ENCODE data around the gene C10orf120. TPM values are rescaled to one million over a fixed set of nuclear protein-coding genes. Genes with fewer than 3 reads are reported as not detected.

The C10orf120 gene
- total and polyA plus RNA-seq, 7 experiments from 2014 or later = not detected

- peaks cover 0 to 5% (median 0%) of the 10 kb centered on the region in 11 donors for H3K9me3 Mint-ChIP-seq
- peaks cover 0 to 28% (median 20%) of the 10 kb centered on the region in 5 donors for H3K27me3 Mint-ChIP-seq
- H3K4me3 Mint-ChIP-seq = no peak overlapping the region
- intact Hi-C loops (cut with micrococcal nuclease) = no loop called here
- Histone ChIP-seq H3K27ac (ENCODE audit: low read depth, low read length) (no peak overlapping the region), H3K9me3 (ENCODE audit: control insufficient read depth in 2 of 3, low read length in 3 of 3) (no peaks in the 10 kb centered on the region), H3K4me3 (ENCODE audit: low read length) (no peak overlapping the region), H3K36me3 (ENCODE audit: control insufficient read depth in 2 of 3, insufficient read depth in 3 of 3, low read length in 3 of 3) (no peaks in the 10 kb centered on the region), H3K27me3 (ENCODE audit: control insufficient read depth in 2 of 2, insufficient read depth in 2 of 2, low read length in 2 of 2) (no peaks in the 10 kb centered on the region), H3K4me1 (ENCODE audit: control insufficient read depth in 2 of 2, insufficient read depth in 2 of 2, low read length in 2 of 2) (no peaks in the 10 kb centered on the region)
- ChIA-PET CTCF (no interaction called here), POLR2A (no interaction called here)
- DNase-seq (no peak), ATAC-seq (no peak)
- peaks cover 0 to 2% (median 0%) of the 10 kb centered on the region in 7 donors for H3K4me1 Mint-ChIP-seq
- H3K36me3 Mint-ChIP-seq = no peaks in the 10 kb centered on the region
- H3K27ac Mint-ChIP-seq = no peak overlapping the region
These were observed 3.0 kb downstream of the C10orf120 start for GRCh38 chr10:122696687-122697086.

GRCh38 chr10:122692744-122693143 is 6.9 kb downstream of the C10orf120 start:
- H3K27ac Mint-ChIP-seq = no peak overlapping the region
- CTCF ChIA-PET = no interaction called here
- Histone ChIP-seq H3K36me3 (ENCODE audit: control insufficient read depth in 2 of 3, insufficient read depth in 3 of 3, low read length in 3 of 3) (no peaks in the 10 kb centered on the region), H3K4me1 (ENCODE audit: control insufficient read depth in 2 of 2, insufficient read depth in 2 of 2, low read length in 2 of 2) (no peaks in the 10 kb centered on the region), H3K27me3 (ENCODE audit: control insufficient read depth in 2 of 2, insufficient read depth in 2 of 2, low read length in 2 of 2) (peaks cover 0 to 3% of the 10 kb centered on the region in 2 donors), H3K9me3 (ENCODE audit: control insufficient read depth in 2 of 3, low read length in 3 of 3) (no peaks in the 10 kb centered on the region), H3K4me3 (ENCODE audit: low read length) (no peak overlapping the region), H3K27ac (ENCODE audit: low read depth, low read length) (no peak overlapping the region)
- H3K36me3 Mint-ChIP-seq = no peaks in the 10 kb centered on the region
- peaks cover 0 to 43% (median 29%) of the 10 kb centered on the region in 5 donors for H3K27me3 Mint-ChIP-seq
- DNase-seq = no peak
- H3K4me3 Mint-ChIP-seq = no peak overlapping the region
- intact Hi-C loops (cut with micrococcal nuclease) = no loop called here
- H3K4me1 Mint-ChIP-seq = peaks cover 0 to 2% (median 0%) of the 10 kb centered on the region in 7 donors
- H3K9me3 Mint-ChIP-seq = peaks cover 0 to 5% (median 0%) of the 10 kb centered on the region in 11 donors
- no peak for ATAC-seq
- POLR2A ChIA-PET = no interaction called here

- ChIA-PET CTCF (interaction anchor here (1.2 kb wide), 1 partner anchor 390 kb away, joined by 5 read pairs; no protein-coding TSS in a partner anchor), POLR2A (no interaction called here)
- peaks cover 0 to 3% of the 10 kb centered on the region in 2 donors for H3K27me3 ChIP-seq (ENCODE audit: control insufficient read depth in 2 of 2, insufficient read depth in 2 of 2, low read length in 2 of 2)
- no peaks in the 10 kb centered on the region for H3K4me1 ChIP-seq (ENCODE audit: control insufficient read depth in 2 of 2, insufficient read depth in 2 of 2, low read length in 2 of 2)
- ATAC-seq (no peak), DNase-seq (no peak)
- Mint-ChIP-seq H3K27ac (no peak overlapping the region), H3K4me1 (no peaks in the 10 kb centered on the region), H3K36me3 (peaks cover 0 to 4% (median 0%) of the 10 kb centered on the region in 5 donors), H3K27me3 (peaks cover 3 to 63% (median 44%) of the 10 kb centered on the region in 5 donors), H3K9me3 (peaks cover 0 to 7% (median 2%) of the 10 kb centered on the region in 11 donors), H3K4me3 (no peak overlapping the region)
- H3K9me3 ChIP-seq (ENCODE audit: control insufficient read depth in 2 of 3, low read length in 3 of 3) = no peaks in the 10 kb centered on the region
- H3K4me3 ChIP-seq (ENCODE audit: low read length) = no peak overlapping the region
- no peaks in the 10 kb centered on the region for H3K36me3 ChIP-seq (ENCODE audit: control insufficient read depth in 2 of 3, insufficient read depth in 3 of 3, low read length in 3 of 3)
- intact Hi-C loops (cut with micrococcal nuclease) = no loop called here
- H3K27ac ChIP-seq (ENCODE audit: low read depth, low read length) = no peak overlapping the region
These were observed 10.4 kb downstream of the C10orf120 start for GRCh38 chr10:122689146-122689820.

- intact Hi-C loops (cut with micrococcal nuclease) = no loop called here
- H3K27me3 Mint-ChIP-seq = peaks cover 3 to 60% (median 48%) of the 10 kb centered on the region in 5 donors
- peaks cover 0 to 4% (median 0%) of the 10 kb centered on the region in 5 donors for H3K36me3 Mint-ChIP-seq
- no peaks in the 10 kb centered on the region for H3K4me1 Mint-ChIP-seq
- Histone ChIP-seq H3K4me1 (ENCODE audit: control insufficient read depth in 2 of 2, insufficient read depth in 2 of 2, low read length in 2 of 2) (no peaks in the 10 kb centered on the region), H3K36me3 (ENCODE audit: control insufficient read depth in 2 of 3, insufficient read depth in 3 of 3, low read length in 3 of 3) (no peaks in the 10 kb centered on the region), H3K27ac (ENCODE audit: low read depth, low read length) (no peak overlapping the region), H3K27me3 (ENCODE audit: control insufficient read depth in 2 of 2, insufficient read depth in 2 of 2, low read length in 2 of 2) (peaks cover 0 to 3% of the 10 kb centered on the region in 2 donors), H3K4me3 (ENCODE audit: low read length) (no peak overlapping the region), H3K9me3 (ENCODE audit: control insufficient read depth in 2 of 3, low read length in 3 of 3) (no peaks in the 10 kb centered on the region)
- no peak overlapping the region for H3K4me3 Mint-ChIP-seq
- H3K27ac Mint-ChIP-seq = no peak overlapping the region
- no peak for DNase-seq
- H3K9me3 Mint-ChIP-seq = peaks cover 0 to 9% (median 2%) of the 10 kb centered on the region in 11 donors
- ChIA-PET POLR2A (no interaction called here), CTCF (no interaction called here)
- no peak for ATAC-seq
These were observed 11.2 kb downstream of the C10orf120 start for GRCh38 chr10:122688293-122688989.

GRCh38 chr10:122682522-122682921 is 17.1 kb downstream of the C10orf120 start:
- Histone ChIP-seq H3K4me1 (ENCODE audit: control insufficient read depth in 2 of 2, insufficient read depth in 2 of 2, low read length in 2 of 2) (no peaks in the 10 kb centered on the region), H3K36me3 (ENCODE audit: control insufficient read depth in 2 of 3, insufficient read depth in 3 of 3, low read length in 3 of 3) (no peaks in the 10 kb centered on the region), H3K9me3 (ENCODE audit: control insufficient read depth in 2 of 3, low read length in 3 of 3) (no peaks in the 10 kb centered on the region), H3K4me3 (ENCODE audit: low read length) (no peak overlapping the region), H3K27ac (ENCODE audit: low read depth, low read length) (no peak overlapping the region), H3K27me3 (ENCODE audit: control insufficient read depth in 2 of 2, insufficient read depth in 2 of 2, low read length in 2 of 2) (no peaks in the 10 kb centered on the region)
- Mint-ChIP-seq H3K27me3 (peaks cover 3 to 45% (median 31%) of the 10 kb centered on the region in 5 donors), H3K9me3 (peaks cover 0 to 11% (median 0%) of the 10 kb centered on the region in 11 donors), H3K4me3 (no peak overlapping the region), H3K4me1 (no peaks in the 10 kb centered on the region), H3K36me3 (peaks cover 0 to 4% (median 0%) of the 10 kb centered on the region in 5 donors), H3K27ac (no peak overlapping the region)
- ATAC-seq = no peak
- CTCF ChIA-PET = no interaction called here
- intact Hi-C loops (cut with micrococcal nuclease) = no loop called here
- POLR2A ChIA-PET = no interaction called here
- DNase-seq = no peak

- no peak overlapping the region for H3K4me3 ChIP-seq (ENCODE audit: low read length)
- intact Hi-C loops (cut with micrococcal nuclease) = no loop called here
- H3K4me1 Mint-ChIP-seq = no peaks in the 10 kb centered on the region
- DNase-seq (no peak), ATAC-seq (no peak)
- peaks cover 4 to 31% (median 24%) of the 10 kb centered on the region in 5 donors for H3K27me3 Mint-ChIP-seq
- no peaks in the 10 kb centered on the region for H3K36me3 Mint-ChIP-seq
- H3K27ac ChIP-seq (ENCODE audit: low read depth, low read length) = no peak overlapping the region
- H3K4me1 ChIP-seq (ENCODE audit: control insufficient read depth in 2 of 2, insufficient read depth in 2 of 2, low read length in 2 of 2) = no peaks in the 10 kb centered on the region
- H3K9me3 Mint-ChIP-seq = peaks cover 0 to 4% (median 0%) of the 10 kb centered on the region in 11 donors
- H3K27ac Mint-ChIP-seq = no peak overlapping the region
- no peaks in the 10 kb centered on the region for H3K9me3 ChIP-seq (ENCODE audit: control insufficient read depth in 2 of 3, low read length in 3 of 3)
- H3K36me3 ChIP-seq (ENCODE audit: control insufficient read depth in 2 of 3, insufficient read depth in 3 of 3, low read length in 3 of 3) = no peaks in the 10 kb centered on the region
- H3K4me3 Mint-ChIP-seq = no peak overlapping the region
- CTCF ChIA-PET = no interaction called here
- no peaks in the 10 kb centered on the region for H3K27me3 ChIP-seq (ENCODE audit: control insufficient read depth in 2 of 2, insufficient read depth in 2 of 2, low read length in 2 of 2)
- POLR2A ChIA-PET = no interaction called here
These were observed 21.4 kb downstream of the C10orf120 start for GRCh38 chr10:122678266-122678665.

Data from naive thymus-derived CD4-positive, alpha-beta T cell (primary cell).